H9 (cell line): ENCODE measurements around the gene CDC37. TPM values are rescaled to one million over a fixed set of nuclear protein-coding genes. Genes with fewer than 3 reads are reported as not detected.

Experiments
- DNase-seq: peaks from one replicate; pipeline ENCODE4 v3.0.0-alpha.2; 2017
- H2AFZ ChIP-seq: one replicate; pipeline ENCODE4 v1.6.1; 2013; ENCODE audit warnings: mild to moderate bottlenecking, low read length, control low read depth, moderate library complexity
- H2AK5ac ChIP-seq: 2 replicates; pipeline ENCODE4 v1.6.1; 2013; ENCODE audit warnings: low read length, control low read depth, mixed read lengths; ENCODE audit not compliant: insufficient read length
- H2BK120ac ChIP-seq: one replicate; pipeline ENCODE4 v1.6.1; 2013; ENCODE audit warnings: low read depth, mild to moderate bottlenecking, low read length, control low read depth, inconsistent platforms; ENCODE audit not compliant: poor library complexity, severe bottlenecking
- H2BK12ac ChIP-seq: 2 replicates; pipeline ENCODE4 v1.6.1; 2013; ENCODE audit warnings: low read length, control low read depth, mixed read lengths, low read depth; ENCODE audit not compliant: insufficient read length
- H2BK15ac ChIP-seq: 2 replicates; pipeline ENCODE4 v1.6.1; 2013; ENCODE audit warnings: low read depth, low read length, control low read depth
- H2BK20ac ChIP-seq: one replicate; pipeline ENCODE4 v1.6.1; 2013; ENCODE audit warnings: low read depth, mild to moderate bottlenecking, low read length, control low read depth, inconsistent platforms; ENCODE audit not compliant: poor library complexity, severe bottlenecking
- H2BK5ac ChIP-seq: 2 replicates; pipeline ENCODE4 v1.6.1; 2013; ENCODE audit warnings: low read length, control low read depth, mixed read lengths; ENCODE audit not compliant: insufficient read length
- H3K14ac ChIP-seq: 2 replicates; pipeline ENCODE4 v1.6.1; 2013; ENCODE audit warnings: low read length, control low read depth; ENCODE audit not compliant: insufficient read depth
- H3K18ac ChIP-seq: 2 replicates; pipeline ENCODE4 v1.6.1; 2013; ENCODE audit warnings: low read depth, mild to moderate bottlenecking, mixed read lengths, low read length, control low read depth; ENCODE audit not compliant: insufficient read length
- H3K23ac ChIP-seq: 2 replicates; pipeline ENCODE4 v1.6.1; 2013; ENCODE audit warnings: low read length, control low read depth, mixed read lengths, low read depth; ENCODE audit not compliant: insufficient read length
- H3K23me2 ChIP-seq: 2 replicates; pipeline ENCODE4 v1.6.1; 2013; ENCODE audit warnings: low read depth, mild to moderate bottlenecking, mixed read lengths, low read length, control low read depth; ENCODE audit not compliant: insufficient read length, poor library complexity, severe bottlenecking
- H3K27ac ChIP-seq: 2 replicates; pipeline ENCODE4 v1.5.1; 2013; ENCODE audit warnings: low read length, control low read depth, mixed read lengths, low read depth; ENCODE audit not compliant: insufficient read length
- H3K27me3 ChIP-seq: 2 replicates; pipeline ENCODE4 v1.6.1; 2013; ENCODE audit warnings: low read length, control low read depth, inconsistent platforms; ENCODE audit not compliant: insufficient read depth
- H3K4ac ChIP-seq: 2 replicates; pipeline ENCODE4 v1.6.1; 2013; ENCODE audit warnings: low read depth, mild to moderate bottlenecking, control low read depth, inconsistent platforms, low read length, moderate library complexity
- H3K4me1 ChIP-seq: 2 replicates; pipeline ENCODE4 v1.6.1; 2013; ENCODE audit warnings: low read length, control low read depth, inconsistent platforms; ENCODE audit not compliant: insufficient read depth
- H3K4me2 ChIP-seq: 2 replicates; pipeline ENCODE4 v1.6.1; 2013; ENCODE audit warnings: low read length, control low read depth, mixed read lengths; ENCODE audit not compliant: insufficient read length, insufficient read depth
- H3K56ac ChIP-seq: 2 replicates; pipeline ENCODE4 v1.6.1; 2013; ENCODE audit warnings: low read depth, mild to moderate bottlenecking, mixed read lengths, low read length, control low read depth; ENCODE audit not compliant: insufficient read length
- H3K79me1 ChIP-seq: 2 replicates; pipeline ENCODE4 v1.6.1; 2013; ENCODE audit warnings: low read depth, mild to moderate bottlenecking, moderate library complexity, low read length, control low read depth, inconsistent platforms; ENCODE audit not compliant: insufficient read depth, poor library complexity, severe bottlenecking
- H3K79me2 ChIP-seq: 2 replicates; pipeline ENCODE4 v1.6.1; 2013; ENCODE audit warnings: low read length, control low read depth, inconsistent platforms; ENCODE audit not compliant: insufficient read depth
- H3K9ac ChIP-seq: 2 replicates; pipeline ENCODE4 v1.6.1; 2013; ENCODE audit warnings: low read length, control low read depth, mixed read lengths; ENCODE audit not compliant: insufficient read length; ENCODE audit errors: extremely low read depth
- H3K9me3 ChIP-seq: one replicate; pipeline ENCODE4 v1.6.1; 2013; ENCODE audit warnings: low read depth, low read length, inconsistent platforms; ENCODE audit not compliant: control insufficient read depth
- H3T11ph ChIP-seq: one replicate; pipeline ENCODE4 v1.6.1; 2013; ENCODE audit warnings: mild to moderate bottlenecking, low read length, control low read depth, inconsistent platforms
- H4K20me1 ChIP-seq: one replicate; pipeline ENCODE4 v1.6.1; 2013; ENCODE audit not compliant: control insufficient read depth, insufficient read length, insufficient read depth
- H4K5ac ChIP-seq: 2 replicates; pipeline ENCODE4 v1.6.1; 2013; ENCODE audit warnings: low read depth, mild to moderate bottlenecking, mixed read lengths, low read length, control low read depth; ENCODE audit not compliant: insufficient read length
- H4K8ac ChIP-seq: replicated peaks from 2 replicates; pipeline ENCODE4 v1.6.1; 2013; ENCODE audit warnings: low read length, control low read depth, mixed read lengths, low read depth; ENCODE audit not compliant: insufficient read length
- H4K91ac ChIP-seq: 2 replicates; pipeline ENCODE4 v1.6.1; 2013; ENCODE audit warnings: low read depth, mild to moderate bottlenecking, moderate library complexity, mixed read lengths, low read length, control low read depth; ENCODE audit not compliant: insufficient read length
- H3K27ac Mint-ChIP-seq, 3 experiments: 2 replicates in 2 of 3; 3 replicates in 1 of 3; pipeline ENCODE4 v1.8.0; 2020 to 2021; ENCODE audit warnings: mixed read lengths in 3 of 3, mild to moderate bottlenecking in 1 of 3, moderate library complexity in 1 of 3
- H3K27me3 Mint-ChIP-seq: 2 replicates; pipeline ENCODE4 v1.8.0; 2021; ENCODE audit warnings: low read depth, mild to moderate bottlenecking, moderate library complexity, mixed read lengths
- H3K36me3 Mint-ChIP-seq, 3 experiments: 2 replicates in 2 of 3; 3 replicates in 1 of 3; pipeline ENCODE4 v1.8.0; 2020 to 2021; ENCODE audit warnings: low read depth in 3 of 3, mixed read lengths in 3 of 3; ENCODE audit not compliant: insufficient read depth in 1 of 3
- H3K4me1 Mint-ChIP-seq, 2 experiments: 2 replicates each; pipeline ENCODE4 v1.8.0; 2020; ENCODE audit warnings: mixed read lengths in 2 of 2
- H3K4me3 Mint-ChIP-seq, 2 experiments: 2 replicates in 1 of 2; 3 replicates in 1 of 2; pipeline ENCODE4 v1.8.0; 2020 to 2021; ENCODE audit warnings: mild to moderate bottlenecking in 2 of 2, mixed read lengths in 2 of 2, moderate library complexity in 1 of 2
- H3K9me3 Mint-ChIP-seq, 2 experiments: 2 replicates in 1 of 2; 3 replicates in 1 of 2; pipeline ENCODE4 v1.8.0; 2020; ENCODE audit warnings: mild to moderate bottlenecking in 2 of 2, mixed read lengths in 2 of 2, moderate library complexity in 1 of 2
- CTCF ChIP-seq: fragments of 200-600 bp; sonication (generic); conservative IDR thresholded peaks from 3 replicates; pipeline ENCODE4 v1.8.0; 2021; ENCODE audit warnings: antibody characterized with exemption, mild to moderate bottlenecking
- WGBS: extraction: QIAGEN DNeasy Blood & Tissue Kit; methylation state at CpG from one replicate; pipeline ENCODE4 v1.1.7; 2013; ENCODE audit warnings: missing lambda C conversion rate, low lambda C conversion rate, mixed read lengths; ENCODE audit not compliant: insufficient read length; ENCODE audit errors: extremely low coverage; 5-methylcytosine and 5-hydroxymethylcytosine counted together
- total RNA-seq: library from RNA; stranded (reverse); gene quantifications from 2 replicates; pipeline ENCODE4 v1.2.1, GENCODE V29; 2021

Gene CDC37
- total RNA-seq, 1 experiment from 2014 or later, result 155 TPM

- no peak overlapping the region for H4K8ac ChIP-seq
- H3K23ac ChIP-seq, result no peak overlapping the region
- Mint-ChIP-seq H3K9me3 (no peaks in the 10 kb centered on the region), H3K27me3 (no peaks in the 10 kb centered on the region; the same call in 1 of the 2 replicates), H3K4me1 (no peaks in the 10 kb centered on the region), H3K4me3 (no peak overlapping the region), H3K36me3 (peaks cover 23 to 60% (median 53%) of the 10 kb centered on the region in 3 experiments), H3K27ac (no peak overlapping the region; a peak in 1 of 7 replicates)
- no peak for TF ChIP-seq CTCF
- H2AK5ac ChIP-seq, result no peak overlapping the region
- H3K79me1 ChIP-seq, result no peaks in the 10 kb centered on the region
- no peak overlapping the region for H2AFZ ChIP-seq
- no peak overlapping the region for H2BK12ac ChIP-seq
- H2BK20ac ChIP-seq, result no peak overlapping the region
- H2BK15ac ChIP-seq, result no peak overlapping the region
- no peak overlapping the region for H3K4me2 ChIP-seq
- H3K9me3 ChIP-seq, result no peaks in the 10 kb centered on the region
- no peak overlapping the region for H3K56ac ChIP-seq
- H3K18ac ChIP-seq, result no peak overlapping the region
- no peaks in the 10 kb centered on the region for H3K27me3 ChIP-seq
- no peak overlapping the region for H3K27ac ChIP-seq
- no peaks in the 10 kb centered on the region for H3K79me2 ChIP-seq
- H4K5ac ChIP-seq, result no peak overlapping the region
- no peaks in the 10 kb centered on the region for H3K23me2 ChIP-seq
- no peak overlapping the region for H2BK120ac ChIP-seq
- DNase-seq, result no peak
- no peak overlapping the region for H3K9ac ChIP-seq
- no peak overlapping the region for H2BK5ac ChIP-seq
- no peak overlapping the region for H3K4ac ChIP-seq
- H3K14ac ChIP-seq, result no peak overlapping the region
- no peaks in the 10 kb centered on the region for H4K20me1 ChIP-seq
- no peak overlapping the region for H3T11ph ChIP-seq
- no CpG with 5 or more reads among the region's 23 CpGs for WGBS
- no peaks in the 10 kb centered on the region for H3K4me1 ChIP-seq
- H4K91ac ChIP-seq, result no peak overlapping the region
Observed at GRCh38 chr19:10365518-10365917, 37.8 kb downstream of the CDC37 start.
